Tibial nerve (tissue), 4 donors: ENCODE results near the gene FAM135A. TPM values are rescaled to one million over a fixed set of nuclear protein-coding genes. Genes with fewer than 3 reads are reported as not detected.

Source experiments
- DNase-seq, 2 donors: peaks; one replicate each; pipeline ENCODE4 v3.0.0-alpha.2; 2019; ENCODE audit warnings: low spot score in 2 of 2
- H3K27ac ChIP-seq, 4 donors: fragments of 200-600 bp; sonication (generic) in 3 of 4; one replicate each; pipeline ENCODE4 v1.5.1; 2017 to 2019; ENCODE audit warnings: mild to moderate bottlenecking in 1 of 4
- H3K27me3 ChIP-seq, 2 donors: fragments of 200-600 bp; sonication (generic) in 1 of 2; one replicate each; pipeline versions ENCODE4 v1.5.1 to v1.6.0; 2017 to 2019
- H3K36me3 ChIP-seq, 3 donors: fragments of 200-600 bp; sonication (generic); one replicate each; pipeline ENCODE4 v1.5.1; 2018 to 2019
- H3K4me1 ChIP-seq, 4 donors: fragments of 200-600 bp; sonication (generic) in 3 of 4; one replicate each; pipeline ENCODE4 v1.5.1; 2017 to 2019
- H3K4me3 ChIP-seq, 4 donors: fragments of 200-600 bp; sonication (generic) in 3 of 4; one replicate each; pipeline ENCODE4 v1.5.1; 2017 to 2019; ENCODE audit warnings: mild to moderate bottlenecking in 1 of 4, moderate library complexity in 1 of 4
- H3K9me3 ChIP-seq, 4 donors: fragments of 200-600 bp; sonication (generic) in 3 of 4; one replicate each; pipeline ENCODE4 v1.5.1; 2017 to 2019
- CTCF ChIP-seq, 5 experiments: fragments of 200-600 bp in 3 of 5; fragments of 450-650 bp in 2 of 5; sonication (generic) in 3 of 5; IDR thresholded peaks; one replicate each; pipeline ENCODE4 v1.5.1; 2016 to 2019; ENCODE audit warnings: antibody characterized with exemption in 5 of 5, mild to moderate bottlenecking in 3 of 5, moderate library complexity in 2 of 5
- EP300 ChIP-seq, 2 donors: sonication (generic); formaldehyde crosslinking; IDR thresholded peaks; one replicate each; pipeline ENCODE4 v1.6.1; 2017; ENCODE audit warnings: antibody characterized with exemption in 2 of 2, mild to moderate bottlenecking in 1 of 2
- POLR2A ChIP-seq, 2 donors: fragments of 450-650 bp; IDR thresholded peaks; one replicate each; pipeline ENCODE4 v1.6.1; 2017; ENCODE audit warnings: antibody characterized with exemption in 2 of 2, mild to moderate bottlenecking in 2 of 2, moderate library complexity in 2 of 2
- WGBS, 2 donors: methylation state at CpG; one replicate each; pipeline ENCODE4 v1.1.5; 2018; 5-methylcytosine and 5-hydroxymethylcytosine counted together
- total RNA-seq, 4 donors: library from RNA; depleted of rRNA; stranded (reverse); fragments of >200 nt; gene quantifications; one replicate each; pipeline ENCODE4 v1.1.0, GENCODE V29; 2016

Gene FAM135A
- total RNA-seq, 4 donors from 2014 or later = 23.7 to 30.8 (median 27.3) TPM

- no peaks in the 10 kb centered on the region for H3K4me1 ChIP-seq
- no peaks in the 10 kb centered on the region for H3K36me3 ChIP-seq
- no peaks in the 10 kb centered on the region for H3K27me3 ChIP-seq
- H3K27ac ChIP-seq = no peak overlapping the region
- H3K4me3 ChIP-seq = no peak overlapping the region
- TF ChIP-seq EP300 (IDR thresholded peaks at IDR 0.05) (no peak), CTCF (IDR thresholded peaks at IDR 0.05) (no peak), POLR2A (IDR thresholded peaks at IDR 0.05) (no peak)
- DNase-seq = no peak
- no peaks in the 10 kb centered on the region for H3K9me3 ChIP-seq
- WGBS, 2 donors = 90 to 92% methylated on average over 11 of the region's 11 CpGs
Measured at GRCh38 chr6:70380771-70381416, 32.4 kb upstream of the FAM135A start.

- H3K4me1 ChIP-seq = no peaks in the 10 kb centered on the region
- no peak for DNase-seq
- no peak overlapping the region for H3K27ac ChIP-seq
- TF ChIP-seq POLR2A (IDR thresholded peaks at IDR 0.05) (no peak), EP300 (IDR thresholded peaks at IDR 0.05) (no peak), CTCF (IDR thresholded peaks at IDR 0.05) (no peak)
- no peaks in the 10 kb centered on the region for H3K9me3 ChIP-seq
- 88 to 90% methylated on average over 5 of the region's 5 CpGs for WGBS, 2 donors
- no peaks in the 10 kb centered on the region for H3K36me3 ChIP-seq
- no peak overlapping the region for H3K4me3 ChIP-seq
- no peaks in the 10 kb centered on the region for H3K27me3 ChIP-seq
Measured at GRCh38 chr6:70381417-70381782, 31.9 kb upstream of the FAM135A start.

GRCh38 chr6:70385901-70386300, 27.4 kb upstream of the FAM135A start:
- DNase-seq = no peak
- Histone ChIP-seq H3K27ac (no peak overlapping the region), H3K4me3 (no peak overlapping the region), H3K4me1 (no peaks in the 10 kb centered on the region), H3K9me3 (no peaks in the 10 kb centered on the region), H3K27me3 (no peaks in the 10 kb centered on the region), H3K36me3 (no peaks in the 10 kb centered on the region)
- WGBS, 2 donors = 41% methylated on average over 1 of the region's 1 CpG
- no peak for TF ChIP-seq EP300 (IDR thresholded peaks at IDR 0.05)
- no peak for TF ChIP-seq CTCF (IDR thresholded peaks at IDR 0.05)
- no peak for TF ChIP-seq POLR2A (IDR thresholded peaks at IDR 0.05)

GRCh38 chr6:70388814-70389213, 24.5 kb upstream of the FAM135A start:
- H3K27me3 ChIP-seq = no peaks in the 10 kb centered on the region
- H3K9me3 ChIP-seq = no peaks in the 10 kb centered on the region
- DNase-seq = no peak
- H3K4me3 ChIP-seq = no peak overlapping the region
- 77% methylated on average over 1 of the region's 1 CpG for WGBS, 2 donors
- no peak overlapping the region for H3K27ac ChIP-seq
- H3K36me3 ChIP-seq = no peaks in the 10 kb centered on the region
- no peak for TF ChIP-seq EP300 (IDR thresholded peaks at IDR 0.05)
- TF ChIP-seq POLR2A (IDR thresholded peaks at IDR 0.05) = no peak
- TF ChIP-seq CTCF (IDR thresholded peaks at IDR 0.05) = no peak
- no peaks in the 10 kb centered on the region for H3K4me1 ChIP-seq

- no peak for DNase-seq
- no peak for TF ChIP-seq CTCF (IDR thresholded peaks at IDR 0.05)
- no peak for TF ChIP-seq EP300 (IDR thresholded peaks at IDR 0.05)
- no peak for TF ChIP-seq POLR2A (IDR thresholded peaks at IDR 0.05)
- H3K4me3 ChIP-seq = no peak overlapping the region
Measured at GRCh38 chr6:70389261-70389660, 24.0 kb upstream of the FAM135A start.

More at GRCh38 chr6:70389261-70389660, 24.0 kb upstream of the FAM135A start:
- no peaks in the 10 kb centered on the region for H3K4me1 ChIP-seq
- no peak overlapping the region for H3K27ac ChIP-seq
- H3K36me3 ChIP-seq = no peaks in the 10 kb centered on the region
- H3K27me3 ChIP-seq = no peaks in the 10 kb centered on the region
- H3K9me3 ChIP-seq = no peaks in the 10 kb centered on the region
